BLaER1 (cell line): ENCODE results near the gene TOP1.

ENCODE experiments used
- H3K27ac ChIP-seq: shearing (Covaris generic); formaldehyde crosslinking; 2 replicates; pipeline ENCODE4 v1.8.1; 2022
- H3K27me3 ChIP-seq: shearing (Covaris generic); formaldehyde crosslinking; 2 replicates; pipeline ENCODE4 v1.8.1; 2022
- H3K36me3 ChIP-seq: shearing (Covaris generic); formaldehyde crosslinking; 2 replicates; pipeline ENCODE4 v1.8.1; 2022
- H3K4me1 ChIP-seq: shearing (Covaris generic); formaldehyde crosslinking; 2 replicates; pipeline ENCODE4 v1.8.1; 2022
- H3K4me2 ChIP-seq: shearing (Covaris generic); formaldehyde crosslinking; 2 replicates; pipeline ENCODE4 v1.8.1; 2022
- H3K4me3 ChIP-seq: shearing (Covaris generic); formaldehyde crosslinking; 2 replicates; pipeline ENCODE4 v1.8.1; 2022
- H3K9ac ChIP-seq: shearing (Covaris generic); formaldehyde crosslinking; 2 replicates; pipeline ENCODE4 v1.8.1; 2022
- H3K9me3 ChIP-seq: shearing (Covaris generic); formaldehyde crosslinking; 2 replicates; pipeline ENCODE4 v1.8.1; 2022
- H4K20me1 ChIP-seq: shearing (Covaris generic); formaldehyde crosslinking; 2 replicates; pipeline ENCODE4 v1.8.1; 2022
- Cebpa-rat ChIP-seq: shearing (Covaris generic); IDR thresholded peaks from 2 replicates; pipeline ENCODE4 v1.8.1; 2022

TOP1 gene

DNA sequence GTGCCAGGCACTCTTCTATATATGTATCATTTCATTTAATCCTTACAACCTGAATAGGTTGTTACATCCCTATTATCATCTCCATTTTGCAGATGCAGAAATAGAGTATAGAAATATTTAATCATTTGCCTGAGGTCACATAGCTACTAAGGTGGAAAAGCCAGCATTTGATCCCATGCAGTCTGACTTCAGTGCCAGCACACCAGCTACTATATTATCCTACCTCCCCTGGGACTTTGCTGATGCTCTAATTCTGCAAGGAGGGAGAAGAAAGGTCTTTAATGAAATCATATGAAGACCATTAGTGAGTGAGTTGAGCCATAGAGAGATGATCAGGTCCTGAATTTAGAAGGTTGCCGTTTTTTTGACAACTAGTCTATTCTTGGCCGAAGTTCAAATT lies 53.7 kb downstream of the TOP1 start:
- peaks cover 49% of the 10 kb centered on the region for H4K20me1 ChIP-seq

DNA sequence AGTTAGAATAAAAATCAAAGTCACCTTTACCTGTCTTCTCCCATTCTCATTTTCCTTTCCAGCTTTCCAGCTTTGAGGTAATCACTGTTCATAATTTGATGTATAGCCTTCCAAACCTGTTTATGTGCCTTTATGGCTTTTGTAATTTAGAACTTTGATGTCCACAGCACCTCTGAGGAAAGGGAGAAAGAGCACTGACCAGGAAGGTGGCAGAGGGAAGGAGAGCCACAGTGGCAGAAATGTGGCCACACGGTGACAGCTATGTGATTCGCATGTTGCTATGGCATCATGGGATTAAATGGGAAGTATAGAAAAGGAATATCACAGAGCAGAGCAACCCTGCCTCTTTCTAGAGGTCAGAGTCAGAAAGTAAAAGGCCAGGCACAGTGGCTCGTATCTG lies 57.0 kb downstream of the TOP1 start:
- Histone ChIP-seq H3K4me1 (no peaks in the 10 kb centered on the region), H3K36me3 (peaks cover 96% of the 10 kb centered on the region), H3K27me3 (no peaks in the 10 kb centered on the region), H3K27ac (no peak overlapping the region), H4K20me1 (peaks cover 22% of the 10 kb centered on the region; the same call in 1 of the 2 replicates), H3K9me3 (no peaks in the 10 kb centered on the region), H3K4me3 (no peak overlapping the region), H3K9ac (no peak overlapping the region), H3K4me2 (no peak overlapping the region)
- no peak for TF ChIP-seq Cebpa-rat

More for the DNA sequence above, 53.7 kb downstream of the TOP1 start:
- Histone ChIP-seq H3K4me1 (peaks cover 11% of the 10 kb centered on the region; the same call in 1 of the 2 replicates), H3K4me3 (no peak overlapping the region), H3K36me3 (peaks cover 98% of the 10 kb centered on the region), H3K9me3 (no peaks in the 10 kb centered on the region), H3K9ac (no peak overlapping the region), H3K27ac (no peak overlapping the region), H3K4me2 (no peak overlapping the region), H3K27me3 (no peaks in the 10 kb centered on the region)
- TF ChIP-seq Cebpa-rat, result no peak

DNA sequence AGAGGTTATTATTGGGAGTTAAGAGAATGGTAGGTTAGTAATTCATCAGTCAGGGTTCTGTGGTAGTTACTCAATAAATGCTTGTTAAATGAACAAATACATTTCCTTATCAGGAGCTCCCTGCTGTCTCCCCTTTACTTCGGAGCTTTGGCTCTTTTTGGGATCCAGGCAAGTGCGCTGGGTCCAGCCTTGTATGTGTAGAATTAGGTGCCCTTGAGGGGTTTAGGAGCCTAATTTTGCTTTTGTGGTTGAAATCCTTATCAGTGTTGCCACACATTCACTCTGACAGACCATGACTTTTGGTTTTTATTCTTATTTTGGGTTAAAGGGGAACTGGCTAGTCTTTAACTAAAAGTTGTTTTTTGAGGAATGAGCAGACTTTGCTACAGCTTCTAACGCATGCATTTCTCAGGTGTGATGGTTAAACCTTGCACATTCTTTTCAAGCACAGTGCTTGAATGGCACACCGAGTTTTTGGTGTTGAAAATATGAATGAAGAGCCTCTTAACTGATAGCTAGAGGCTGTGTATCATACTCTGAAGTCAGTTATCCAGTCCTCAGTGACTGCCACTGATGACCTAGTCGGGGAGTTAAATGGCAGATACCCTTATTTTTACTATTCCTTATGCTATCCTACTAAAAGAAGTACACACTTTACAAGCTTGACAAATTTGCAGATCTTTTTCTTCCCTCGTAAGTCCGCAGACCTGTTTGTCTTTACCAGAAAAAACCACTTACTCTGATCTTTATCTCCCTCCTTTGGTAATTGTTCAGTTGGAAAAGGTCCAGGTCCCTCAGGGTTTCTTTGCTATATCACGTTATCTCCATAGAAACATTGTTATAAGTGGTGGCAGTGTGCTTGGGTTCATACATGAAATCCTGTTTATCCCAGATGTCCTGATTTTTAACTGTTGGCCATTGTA lies 58.0 kb downstream of the TOP1 start:
- H3K27ac ChIP-seq, result no peak overlapping the region
- peaks cover 16% of the 10 kb centered on the region; the same call in 1 of the 2 replicates for H4K20me1 ChIP-seq
- H3K4me3 ChIP-seq, result no peak overlapping the region
- H3K27me3 ChIP-seq, result no peaks in the 10 kb centered on the region
- H3K36me3 ChIP-seq, result peaks cover 91% of the 10 kb centered on the region
- no peaks in the 10 kb centered on the region for H3K4me1 ChIP-seq
- no peak overlapping the region for H3K4me2 ChIP-seq
- no peaks in the 10 kb centered on the region for H3K9me3 ChIP-seq
- no peak overlapping the region for H3K9ac ChIP-seq
- TF ChIP-seq Cebpa-rat, result no peak

DNA sequence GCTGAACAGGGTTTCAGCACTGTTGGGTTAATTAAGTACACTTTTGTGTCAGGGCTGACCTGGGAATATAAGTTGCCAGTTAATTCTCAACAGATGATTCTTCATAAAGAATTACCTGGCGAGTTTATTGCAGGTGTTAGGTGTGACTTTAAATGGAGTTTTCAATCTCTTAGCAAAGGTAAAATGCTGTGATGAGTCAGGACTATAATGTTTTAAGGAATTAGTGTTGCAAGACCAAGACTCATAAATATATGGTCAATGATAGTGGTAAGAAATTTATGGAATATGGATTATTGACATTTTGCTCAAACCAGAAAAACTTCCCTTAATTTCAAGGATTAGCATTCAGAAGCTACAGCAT lies 58.7 kb downstream of the TOP1 start:
- Histone ChIP-seq H3K27me3 (no peaks in the 10 kb centered on the region), H3K36me3 (peaks cover 91% of the 10 kb centered on the region), H3K27ac (no peak overlapping the region), H3K4me3 (no peak overlapping the region), H3K4me1 (no peaks in the 10 kb centered on the region), H4K20me1 (peaks cover 10% of the 10 kb centered on the region; the same call in 1 of the 2 replicates), H3K4me2 (no peak overlapping the region), H3K9me3 (no peaks in the 10 kb centered on the region), H3K9ac (no peak overlapping the region)
- no peak for TF ChIP-seq Cebpa-rat

DNA sequence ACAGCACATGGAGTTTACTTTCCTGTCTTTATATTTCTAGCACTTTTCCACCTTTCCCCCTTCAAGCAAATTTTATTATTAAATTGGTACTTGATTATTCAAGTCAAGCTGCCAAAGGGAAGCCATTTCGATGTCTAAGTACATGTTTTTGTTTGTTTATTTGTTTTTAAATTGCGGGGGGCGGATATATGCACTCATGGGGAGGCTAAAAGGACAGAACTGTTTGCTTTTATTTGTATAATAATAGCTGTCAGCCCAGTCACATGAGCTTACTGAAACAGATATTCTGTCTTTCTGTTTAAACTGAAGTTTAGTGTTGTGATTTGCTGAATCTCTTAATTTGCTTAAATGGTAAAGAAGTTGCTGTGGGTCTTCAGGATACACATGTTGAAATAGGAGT lies 59.2 kb downstream of the TOP1 start:
- Histone ChIP-seq H3K27ac (no peak overlapping the region), H4K20me1 (peaks cover 6% of the 10 kb centered on the region), H3K4me3 (no peak overlapping the region), H3K9me3 (no peaks in the 10 kb centered on the region), H3K4me1 (no peaks in the 10 kb centered on the region), H3K36me3 (peaks cover 91% of the 10 kb centered on the region), H3K27me3 (no peaks in the 10 kb centered on the region), H3K4me2 (no peak overlapping the region), H3K9ac (no peak overlapping the region)
- TF ChIP-seq Cebpa-rat, result no peak

DNA sequence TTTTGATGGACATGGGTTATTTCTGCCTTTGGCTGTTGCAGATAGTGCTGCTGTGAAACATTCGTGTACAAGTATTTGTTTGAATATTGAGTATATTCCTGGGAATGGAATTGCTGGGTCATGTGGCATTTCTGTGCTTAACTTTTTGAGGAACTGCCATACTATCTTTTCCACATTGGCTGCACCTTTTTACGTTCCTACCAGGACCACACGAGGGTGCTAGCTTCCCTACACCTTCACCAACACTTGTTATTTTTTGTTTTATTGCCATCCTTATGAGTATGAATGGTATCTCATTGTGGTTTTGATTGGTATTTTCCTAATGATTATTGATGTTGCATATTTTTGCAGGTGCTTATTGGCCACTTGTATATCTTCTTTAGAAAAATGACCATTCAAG lies 60.9 kb downstream of the TOP1 start:
- H3K27me3 ChIP-seq, result no peaks in the 10 kb centered on the region
- TF ChIP-seq Cebpa-rat, result no peak
- peaks cover 91% of the 10 kb centered on the region for H3K36me3 ChIP-seq
- no peaks in the 10 kb centered on the region for H3K4me1 ChIP-seq
- no peak overlapping the region for H3K4me3 ChIP-seq
- no peaks in the 10 kb centered on the region for H3K9me3 ChIP-seq
- no peak overlapping the region for H3K27ac ChIP-seq
- H3K4me2 ChIP-seq, result no peak overlapping the region
- peaks cover 18% of the 10 kb centered on the region for H4K20me1 ChIP-seq
- no peak overlapping the region for H3K9ac ChIP-seq

DNA sequence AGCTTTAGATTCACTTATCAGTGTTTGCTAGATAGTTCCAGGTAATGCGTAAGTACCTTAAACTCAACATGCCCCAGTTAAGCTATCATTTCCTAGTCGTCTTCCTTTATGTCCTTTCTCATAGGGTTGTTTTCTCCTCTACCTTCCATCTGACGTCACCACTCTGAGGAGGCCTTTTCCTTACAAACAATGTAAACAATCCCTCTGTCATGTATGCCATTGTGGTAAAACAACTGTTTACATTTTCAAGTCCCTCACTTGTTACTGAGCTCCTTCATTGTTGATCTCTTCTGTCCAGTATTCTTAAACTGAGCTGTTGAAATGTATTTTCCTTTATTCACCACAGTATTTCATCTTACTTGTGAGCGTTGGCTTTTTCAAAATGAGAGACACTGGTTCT lies 63.3 kb downstream of the TOP1 start:
- H3K27ac ChIP-seq, result no peak overlapping the region
- no peak overlapping the region for H3K4me3 ChIP-seq
- no peaks in the 10 kb centered on the region for H3K27me3 ChIP-seq
- no peak overlapping the region for H3K4me2 ChIP-seq
- H3K36me3 ChIP-seq, result peaks cover 90% of the 10 kb centered on the region
- no peaks in the 10 kb centered on the region for H3K9me3 ChIP-seq
- peaks cover 38% of the 10 kb centered on the region for H4K20me1 ChIP-seq
- no peaks in the 10 kb centered on the region for H3K4me1 ChIP-seq
- no peak overlapping the region for H3K9ac ChIP-seq
- no peak for TF ChIP-seq Cebpa-rat

DNA sequence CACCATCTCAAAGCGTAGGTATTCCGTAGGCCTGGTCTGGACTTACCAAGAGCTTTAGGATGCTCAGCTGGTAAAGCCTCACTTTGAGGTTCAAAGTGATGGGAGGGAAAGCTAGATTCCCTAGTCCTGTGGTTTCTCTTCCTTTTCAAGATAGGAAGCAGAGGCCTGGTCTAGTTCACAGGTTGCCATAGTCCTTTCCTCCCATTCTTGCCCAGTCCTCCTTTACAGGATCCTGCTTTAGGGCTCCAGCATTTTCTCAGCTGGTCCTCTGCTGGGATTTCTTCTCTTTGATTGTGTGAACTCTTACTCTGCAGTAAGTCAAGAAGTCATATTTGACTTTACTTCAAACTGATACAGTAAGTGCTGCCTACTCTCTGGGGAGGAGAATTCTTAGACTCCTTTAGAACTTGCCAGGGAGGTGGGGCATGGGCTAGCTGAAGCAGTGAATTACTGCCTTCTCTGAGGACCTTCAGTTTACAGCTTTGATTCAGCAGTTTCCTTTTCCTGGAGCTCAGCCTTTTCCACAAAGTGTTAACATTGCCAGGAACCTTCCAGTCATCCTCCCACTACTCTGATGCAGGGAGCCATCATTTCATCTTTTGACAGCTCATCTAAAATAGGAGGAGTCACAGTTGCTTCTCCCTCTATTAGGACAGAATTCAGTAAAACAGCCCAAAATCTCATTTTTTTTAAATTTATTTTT lies 65.9 kb downstream of the TOP1 start:
- Histone ChIP-seq H3K27ac (no peak overlapping the region), H3K36me3 (peaks cover 89% of the 10 kb centered on the region), H3K27me3 (no peaks in the 10 kb centered on the region), H3K9me3 (no peaks in the 10 kb centered on the region), H4K20me1 (peaks cover 38% of the 10 kb centered on the region), H3K4me3 (no peak overlapping the region), H3K4me1 (no peaks in the 10 kb centered on the region), H3K4me2 (no peak overlapping the region), H3K9ac (no peak overlapping the region)
- TF ChIP-seq Cebpa-rat, result no peak

DNA sequence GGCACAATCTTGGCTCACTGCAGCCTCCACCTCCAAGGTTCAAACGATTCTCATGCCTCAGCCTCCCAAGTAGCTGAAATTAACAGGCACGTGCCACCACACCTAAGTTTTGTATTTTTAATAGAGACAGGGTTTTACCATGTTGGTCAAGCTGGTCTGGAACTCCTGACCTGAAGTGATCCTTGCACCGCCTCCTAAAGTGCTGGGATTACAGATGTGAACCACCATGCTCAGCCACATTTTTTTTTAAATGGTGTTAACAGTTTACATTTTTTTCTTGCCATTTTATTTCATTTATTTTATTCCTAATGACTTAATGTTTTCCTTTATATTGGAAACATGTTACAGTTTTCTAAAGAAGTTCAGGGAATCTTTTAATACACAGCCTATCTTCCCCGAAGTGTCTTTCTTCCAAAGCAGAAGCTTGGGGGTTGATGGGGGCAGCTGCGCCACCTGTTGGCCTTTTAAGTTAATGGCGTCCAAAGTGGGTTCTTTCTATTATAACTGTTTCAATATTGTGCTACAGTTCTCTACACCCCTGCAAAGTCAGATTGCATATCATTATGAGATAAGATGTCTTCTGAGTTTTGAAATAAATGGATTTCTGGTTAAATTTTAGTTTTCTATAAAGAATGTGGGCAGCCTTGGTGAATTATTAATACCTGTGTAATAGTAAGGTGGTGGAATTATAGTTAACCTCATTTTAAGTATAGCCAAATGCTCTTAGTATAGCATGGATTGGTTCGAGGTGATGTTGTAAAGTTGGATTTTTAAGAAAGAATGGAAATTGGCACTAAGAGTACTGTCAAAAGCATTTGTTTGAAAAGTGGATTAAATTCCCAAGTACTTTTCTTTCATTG lies 66.7 kb downstream of the TOP1 start:
- no peak overlapping the region for H3K4me3 ChIP-seq
- peaks cover 38% of the 10 kb centered on the region for H4K20me1 ChIP-seq
- H3K36me3 ChIP-seq, result peaks cover 88% of the 10 kb centered on the region
- H3K27me3 ChIP-seq, result no peaks in the 10 kb centered on the region
- no peak overlapping the region for H3K9ac ChIP-seq
- no peaks in the 10 kb centered on the region for H3K4me1 ChIP-seq
- H3K4me2 ChIP-seq, result no peak overlapping the region
- no peaks in the 10 kb centered on the region for H3K9me3 ChIP-seq
- no peak overlapping the region for H3K27ac ChIP-seq
- no peak for TF ChIP-seq Cebpa-rat
